ENCODE measurements around the gene DSEL. TPM values are rescaled to one million over a fixed set of nuclear protein-coding genes. Genes with fewer than 3 reads are reported as not detected.

Gene DSEL
- total and polyA plus RNA-seq, 8 donors: 0.65 to 4.7 (median 2.0) TPM

GRCh38 chr18:67464499-67464898 lies 52.0 kb downstream of the DSEL start:
- Histone ChIP-seq H3K9me3 (no peaks in the 10 kb centered on the region), H3K27ac (no peak overlapping the region), H3K36me3 (no peaks in the 10 kb centered on the region), H3K4me1 (no peaks in the 10 kb centered on the region), H3K27me3 (no peaks in the 10 kb centered on the region), H3K4me3 (no peak overlapping the region)
- ATAC-seq (no peak), FAIRE-seq (no peak), DNase-seq (no peak)
- no peak for TF ChIP-seq CTCF (IDR thresholded peaks at IDR 0.05)
- WGBS, 2 donors: 64 to 100% methylated on average over 1 of the region's 1 CpG
- intact Hi-C loops (cut with DNase I): no loop called here

- Histone ChIP-seq H3K9me3 (no peaks in the 10 kb centered on the region), H3K36me3 (no peaks in the 10 kb centered on the region), H3K4me1 (no peaks in the 10 kb centered on the region), H3K27me3 (no peaks in the 10 kb centered on the region), H3K4me3 (no peak overlapping the region), H3K27ac (no peak overlapping the region)
- FAIRE-seq: no peak
- intact Hi-C loops (cut with DNase I): no loop called here
- TF ChIP-seq CTCF (IDR thresholded peaks at IDR 0.05): no peak
- no peak for DNase-seq
- no peak for ATAC-seq
- WGBS, 2 donors: 48 to 70% methylated on average over 2 of the region's 2 CpGs
Measured at GRCh38 chr18:67463829-67464228, 52.7 kb downstream of the DSEL start.

- FAIRE-seq (no peak), DNase-seq (no peak), ATAC-seq (no peak)
- no peaks in the 10 kb centered on the region for H3K36me3 ChIP-seq
- H3K4me1 ChIP-seq: no peaks in the 10 kb centered on the region
- no peak overlapping the region for H3K4me3 ChIP-seq
- H3K27me3 ChIP-seq: no peaks in the 10 kb centered on the region
- intact Hi-C loops (cut with DNase I): no loop called here
- no peak overlapping the region for H3K27ac ChIP-seq
- no peak for TF ChIP-seq CTCF (IDR thresholded peaks at IDR 0.05)
- no peaks in the 10 kb centered on the region for H3K9me3 ChIP-seq
- 51 to 65% methylated on average over 3 of the region's 3 CpGs for WGBS, 2 donors
Measured at GRCh38 chr18:67456711-67457110, 59.8 kb downstream of the DSEL start.

Measured in pancreas (tissue), 10 donors.